Loucy (cell line): Measurements from ENCODE around the gene CADM4.

ENCODE experiments used
- EZH2phosphoT487 ChIP-seq: fragments of 200-600 bp; IDR thresholded peaks from 2 replicates; pipeline ENCODE4 v1.6.1; 2018; ENCODE audit warnings: antibody characterized with exemption, mild to moderate bottlenecking, moderate library complexity, borderline replicate concordance
- TF ChIP-seq, protein P1 (sequence below): fragments of 200-600 bp; sonication (generic); conservative IDR thresholded peaks from 2 replicates; pipeline ENCODE4 v1.5.1; 2014; ENCODE audit warnings: mild to moderate bottlenecking, antibody characterized with exemption, low read length

DNA sequence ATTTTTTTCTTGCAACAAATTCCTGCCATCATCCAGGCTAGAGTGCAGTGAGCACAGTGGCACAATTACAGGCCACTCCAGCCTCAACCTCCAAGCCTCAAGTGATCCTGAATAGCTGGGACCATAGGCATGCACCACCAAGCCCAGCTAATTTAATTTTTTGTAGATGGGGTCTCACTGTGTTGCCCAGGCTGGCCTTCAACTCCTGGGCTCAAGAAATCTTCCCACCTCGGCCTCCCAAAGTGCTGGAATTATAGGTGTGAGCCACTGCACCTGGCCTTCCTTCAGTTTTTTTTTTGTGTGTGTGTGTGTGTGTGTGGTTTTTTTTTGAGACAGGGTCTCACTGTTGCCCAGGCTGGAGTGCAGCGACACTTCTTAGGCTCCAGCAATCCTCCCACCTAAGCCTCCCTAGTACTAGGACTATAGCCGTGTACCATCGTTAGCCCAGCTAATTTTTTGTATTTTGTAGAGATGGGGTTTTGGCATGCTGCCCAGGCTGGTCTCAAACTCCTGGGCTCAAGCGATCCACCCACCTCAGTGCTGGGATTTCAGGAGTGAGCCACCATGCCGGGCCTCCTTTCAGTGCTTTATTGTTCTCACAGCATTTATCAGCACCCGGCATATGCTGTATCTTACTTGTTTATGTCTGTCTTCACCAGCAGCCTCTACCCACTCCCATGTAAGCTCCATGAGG, 33.6 kb downstream of the CADM4 start:
- TF ChIP-seq, protein P1, sequence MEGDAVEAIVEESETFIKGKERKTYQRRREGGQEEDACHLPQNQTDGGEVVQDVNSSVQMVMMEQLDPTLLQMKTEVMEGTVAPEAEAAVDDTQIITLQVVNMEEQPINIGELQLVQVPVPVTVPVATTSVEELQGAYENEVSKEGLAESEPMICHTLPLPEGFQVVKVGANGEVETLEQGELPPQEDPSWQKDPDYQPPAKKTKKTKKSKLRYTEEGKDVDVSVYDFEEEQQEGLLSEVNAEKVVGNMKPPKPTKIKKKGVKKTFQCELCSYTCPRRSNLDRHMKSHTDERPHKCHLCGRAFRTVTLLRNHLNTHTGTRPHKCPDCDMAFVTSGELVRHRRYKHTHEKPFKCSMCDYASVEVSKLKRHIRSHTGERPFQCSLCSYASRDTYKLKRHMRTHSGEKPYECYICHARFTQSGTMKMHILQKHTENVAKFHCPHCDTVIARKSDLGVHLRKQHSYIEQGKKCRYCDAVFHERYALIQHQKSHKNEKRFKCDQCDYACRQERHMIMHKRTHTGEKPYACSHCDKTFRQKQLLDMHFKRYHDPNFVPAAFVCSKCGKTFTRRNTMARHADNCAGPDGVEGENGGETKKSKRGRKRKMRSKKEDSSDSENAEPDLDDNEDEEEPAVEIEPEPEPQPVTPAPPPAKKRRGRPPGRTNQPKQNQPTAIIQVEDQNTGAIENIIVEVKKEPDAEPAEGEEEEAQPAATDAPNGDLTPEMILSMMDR, result no peak
- no peak for TF ChIP-seq EZH2phosphoT487
